ENCODE results near the gene DBNDD2.

DBNDD2 gene

DNA sequence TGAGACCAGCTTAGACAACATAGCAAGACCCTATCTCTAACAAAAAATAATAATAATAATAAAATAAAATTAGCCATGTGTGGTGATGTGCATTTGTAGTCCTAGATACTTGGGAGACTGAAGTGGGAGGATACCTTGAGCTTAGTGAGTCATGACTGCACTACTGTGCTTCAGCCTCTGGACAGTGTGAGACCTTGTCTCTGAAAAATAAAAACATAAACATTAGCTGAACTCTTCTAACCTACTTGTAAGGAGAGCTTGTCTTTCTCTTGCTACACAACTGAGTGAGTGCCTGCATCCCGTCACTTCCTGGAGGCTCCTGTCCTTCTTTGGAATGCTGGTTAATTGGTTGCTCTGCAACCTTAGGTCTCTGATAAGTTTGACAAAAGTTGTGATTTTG lies 5.1 kb upstream of the DBNDD2 start (continued):
- TF ChIP-seq, protein P1, sequence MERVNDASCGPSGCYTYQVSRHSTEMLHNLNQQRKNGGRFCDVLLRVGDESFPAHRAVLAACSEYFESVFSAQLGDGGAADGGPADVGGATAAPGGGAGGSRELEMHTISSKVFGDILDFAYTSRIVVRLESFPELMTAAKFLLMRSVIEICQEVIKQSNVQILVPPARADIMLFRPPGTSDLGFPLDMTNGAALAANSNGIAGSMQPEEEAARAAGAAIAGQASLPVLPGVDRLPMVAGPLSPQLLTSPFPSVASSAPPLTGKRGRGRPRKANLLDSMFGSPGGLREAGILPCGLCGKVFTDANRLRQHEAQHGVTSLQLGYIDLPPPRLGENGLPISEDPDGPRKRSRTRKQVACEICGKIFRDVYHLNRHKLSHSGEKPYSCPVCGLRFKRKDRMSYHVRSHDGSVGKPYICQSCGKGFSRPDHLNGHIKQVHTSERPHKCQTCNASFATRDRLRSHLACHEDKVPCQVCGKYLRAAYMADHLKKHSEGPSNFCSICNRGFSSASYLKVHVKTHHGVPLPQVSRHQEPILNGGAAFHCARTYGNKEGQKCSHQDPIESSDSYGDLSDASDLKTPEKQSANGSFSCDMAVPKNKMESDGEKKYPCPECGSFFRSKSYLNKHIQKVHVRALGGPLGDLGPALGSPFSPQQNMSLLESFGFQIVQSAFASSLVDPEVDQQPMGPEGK (tag by site-specific recombination; IDR thresholded peaks at IDR 0.05), result no peak
- TF ChIP-seq ZNF776 (tag by site-specific recombination; IDR thresholded peaks at IDR 0.05; ENCODE audit: borderline replicate concordance) (no peak), IKZF3 (tag by site-specific recombination; IDR thresholded peaks at IDR 0.05) (no peak), HOXC10 (CRISPR knock-in tag; IDR thresholded peaks at IDR 0.05) (no peak), PRDM1 (tag by site-specific recombination; IDR thresholded peaks at IDR 0.05) (no peak), ZNF830 (tag by site-specific recombination; IDR thresholded peaks at IDR 0.05; ENCODE audit: low read depth) (no peak), ZNF707 (tag by site-specific recombination; IDR thresholded peaks at IDR 0.05) (no peak), ZNF292 (tag by site-specific recombination; IDR thresholded peaks at IDR 0.05; ENCODE audit: borderline replicate concordance, low read depth) (no peak), ZNF664 (tag by site-specific recombination; IDR thresholded peaks at IDR 0.05) (no peak)

DNA sequence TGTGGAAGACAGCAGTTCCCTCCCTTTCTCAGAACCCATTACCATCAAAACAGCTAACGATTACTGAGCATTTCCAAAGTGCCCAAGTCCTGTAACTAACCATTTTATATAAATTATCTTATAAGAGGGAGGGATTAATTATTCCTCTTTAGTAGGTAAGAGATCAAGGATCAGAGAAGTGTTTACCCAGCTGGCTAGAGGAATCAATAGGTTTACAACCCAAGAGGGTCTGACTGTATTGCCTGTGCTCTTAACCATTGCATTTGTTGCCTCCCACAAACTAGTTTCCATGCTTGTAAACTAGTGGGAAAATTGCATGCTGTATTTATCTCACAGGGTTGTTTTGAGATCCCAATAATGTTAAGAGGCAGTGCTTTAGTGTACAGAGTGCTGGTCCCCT lies 3.7 kb upstream of the DBNDD2 start:
- Histone ChIP-seq H3K9me3 (ENCODE audit: control insufficient read depth, insufficient read depth, low read depth, low read length) (no peaks in the 10 kb centered on the region), H3K36me3 (ENCODE audit: control insufficient read depth in 2 of 2, insufficient read depth in 1 of 2, low read length in 2 of 2) (peaks cover 0 to 10% of the 10 kb centered on the region in 2 experiments; a peak in 1 of 3 replicates), H3K27ac (ENCODE audit: extremely low read depth, low read depth, low read length) (no peak overlapping the region), H3K4me3 (ENCODE audit: low read depth, low read length) (no peak overlapping the region), H3K4me1 (ENCODE audit: control insufficient read depth, insufficient read depth, low read length) (peaks cover 4% of the 10 kb centered on the region)
- CTCF ChIA-PET, result interaction anchor here (0.6 to 0.7 kb wide), 2 partner anchors 59 to 533 kb away, joined by 3 read pairs; no protein-coding TSS in a partner anchor
- TF ChIP-seq ZBTB20 (tag by site-specific recombination; IDR thresholded peaks at IDR 0.05) (0 out of 2 replicates have a peak, but pooled peaks have one; percentile 11), ZBTB44 (tag by site-specific recombination; IDR thresholded peaks at IDR 0.05) (0 out of 2 replicates have a peak, but pooled peaks have one; percentile 17), ZNF266 (tag by site-specific recombination; IDR thresholded peaks at IDR 0.05; ENCODE audit: low read depth) (no peak)
- POLR2A ChIA-PET, result interaction anchor here (1.2 kb wide), 1 partner anchor 11 kb away, joined by 4 read pairs; the partner anchor contains the start of gene PIGT

GRCh38 chr20:45405571-45406259 lies 2.4 kb upstream of the DBNDD2 start:
- Histone ChIP-seq H3K4me3 (ENCODE audit: low read depth, low read length) (peak overlapping the region; percentile 71), H3K4me1 (ENCODE audit: control insufficient read depth, insufficient read depth, low read length) (peaks cover 10% of the 10 kb centered on the region), H3K36me3 (ENCODE audit: control insufficient read depth in 2 of 2, insufficient read depth in 1 of 2, low read length in 2 of 2) (peaks cover 0 to 23% of the 10 kb centered on the region in 2 experiments; a peak in 1 of 3 replicates), H3K27ac (ENCODE audit: extremely low read depth, low read depth, low read length) (peak overlapping the region; percentile 92; the same call in 1 of the 2 replicates), H3K9me3 (ENCODE audit: control insufficient read depth, insufficient read depth, low read depth, low read length) (no peaks in the 10 kb centered on the region)
- TF ChIP-seq ZNF585B (tag by site-specific recombination; IDR thresholded peaks at IDR 0.05), result no peak
- TF ChIP-seq ZBTB26 (tag by site-specific recombination; optimal IDR thresholded peaks at IDR 0.05), result no peak
- peak; percentile 97 for TF ChIP-seq KLF1 (tag by site-specific recombination; IDR thresholded peaks at IDR 0.05)
- TF ChIP-seq ZBTB7A (tag by site-specific recombination; IDR thresholded peaks at IDR 0.05; ENCODE audit: low read depth), result no peak
- no peak for TF ChIP-seq EGR2 (tag by site-specific recombination; IDR thresholded peaks at IDR 0.05; ENCODE audit: low read depth)
- no peak for TF ChIP-seq ZNF394 (tag by site-specific recombination; IDR thresholded peaks at IDR 0.05; ENCODE audit: borderline replicate concordance)
- TF ChIP-seq ZNF23 (tag by site-specific recombination; IDR thresholded peaks at IDR 0.05; ENCODE audit: borderline replicate concordance), result no peak
- no peak for TF ChIP-seq OSR2 (tag by site-specific recombination; IDR thresholded peaks at IDR 0.05)
- TF ChIP-seq ZNF341 (tag by site-specific recombination; IDR thresholded peaks at IDR 0.05; ENCODE audit: low read depth), result 0 out of 2 replicates have a peak, but pooled peaks have one; percentile 7
- peak; percentile 26; the same call in 1 of the 2 replicates for TF ChIP-seq KLF9 (tag by site-specific recombination; IDR thresholded peaks at IDR 0.05; ENCODE audit: low read depth)
- peak; percentile 34 for TF ChIP-seq ZIC2 (tag by site-specific recombination; IDR thresholded peaks at IDR 0.05)
- no peak for TF ChIP-seq ZBTB1 (tag by site-specific recombination; IDR thresholded peaks at IDR 0.05)
- TF ChIP-seq ZNF449 (tag by site-specific recombination; IDR thresholded peaks at IDR 0.05), result peak; percentile 64; the same call in 1 of the 2 replicates
- POLR2A ChIA-PET, result interaction anchor here (0.6 to 2.2 kb wide), 3 partner anchors 32 to 83 kb away, joined by 3 to 14 read pairs (median 3); no protein-coding TSS in a partner anchor
- CTCF ChIA-PET, result no interaction called here

Data from HEK293 (cell line).